ENCODE measurements around the gene PPM1J. TPM values are rescaled to one million over a fixed set of nuclear protein-coding genes. Genes with fewer than 3 reads are reported as not detected.

Gene PPM1J
- total and polyA plus RNA-seq, 9 of the 15 experiments (the other 6 are each of a cell fraction or from before 2014, with no cell fraction given) = 0.25 to 10.5 (median 4.2) TPM

- Histone ChIP-seq H3K9ac (ENCODE audit: insufficient read depth in 1 of 2, low read depth in 2 of 2, low read length in 2 of 2) (peak overlapping the region in 1 of 2 experiments; percentile 73; a peak in 2 of 4 replicates), H3K79me2 (ENCODE audit: control insufficient read depth, insufficient read depth, low read length) (peaks cover 5% of the 10 kb centered on the region; the same call in 1 of the 3 replicates), H3K4me2 (ENCODE audit: insufficient read depth, low read length) (no peak overlapping the region), H3K9me3 (replicated peaks; ENCODE audit: control insufficient read depth, insufficient read depth, low read depth, low read length) (no peaks in the 10 kb centered on the region), H3K4me1 (replicated peaks in 1 of 2; ENCODE audit: control insufficient read depth in 2 of 2, insufficient read depth in 2 of 2, low read length in 2 of 2) (peaks cover 18% of the 10 kb centered on the region in 2 experiments; a peak in 4 of 5 replicates), H3K27ac (ENCODE audit: extremely low read depth, low read depth, low read length) (no peak overlapping the region), H3K36me3 (ENCODE audit: control insufficient read depth, insufficient read depth, low read length) (peaks cover 53% of the 10 kb centered on the region), H2AFZ (ENCODE audit: low read depth, low read length) (no peak overlapping the region), H3K9me1 (ENCODE audit: control insufficient read depth, insufficient read depth, low read length) (peaks cover 9% of the 10 kb centered on the region), H4K20me1 (replicated peaks; ENCODE audit: control insufficient read depth, insufficient read depth, low read length) (peaks cover 6% of the 10 kb centered on the region), H3K4me3 (no peak overlapping the region), H3K27me3 (ENCODE audit: control insufficient read depth in 2 of 2, insufficient read depth in 2 of 2, low read length in 2 of 2) (no peaks in the 10 kb centered on the region)
- ATAC-seq (peak; percentile 14; the same call in 1 of the 3 replicates), DNase-seq (ENCODE audit: extremely low read depth in 1 of 4, low spot score in 3 of 4) (no peak), FAIRE-seq (no peak)
- BruUV-seq (replicated peaks) = no TSS peak
- WGBS (ENCODE audit: insufficient coverage, low coverage, missing lambda C conversion rate) = 80% methylated on average over 13 of the region's 13 CpGs
- ChIA-PET POLR2A (interaction anchor here (2.0 to 3.2 kb wide), 3 partner anchors 10 to 13 kb away, joined by 9 to 30 read pairs (median 18); partner anchors contain the start of gene MOV10), CTCF (ENCODE audit: low intra/inter-chr PET ratio) (no interaction called here)
- intact Hi-C loops (cut with micrococcal nuclease) = no loop called here
- in situ Hi-C loops (cut with MboI) = no loop called here
- TF ChIP-seq NONO (IDR thresholded peaks at IDR 0.05; ENCODE audit: low read depth in 2 of 2, low read length in 1 of 2) (no peak), POLR2AphosphoS5 (IDR thresholded peaks at IDR 0.05; ENCODE audit: control insufficient read depth, insufficient read depth, low read depth, low read length) (no peak), ZNF140 (CRISPR knock-in tag; IDR thresholded peaks at IDR 0.05) (no peak), SREBF1 (IDR thresholded peaks at IDR 0.05; ENCODE audit: borderline replicate concordance, low read depth, low read length) (no peak), ZNF518B (CRISPR knock-in tag; IDR thresholded peaks at IDR 0.05) (no peak), PBX2 (CRISPR knock-in tag; IDR thresholded peaks at IDR 0.05; ENCODE audit: low read depth) (no peak), PBX2 (tag; conservative IDR thresholded peaks at IDR 0.05; ENCODE audit: low read depth) (no peak), MEIS2 (IDR thresholded peaks at IDR 0.05; ENCODE audit: partially characterized antibody) (no peak), IRF1 (CRISPR knock-in tag; IDR thresholded peaks at IDR 0.05; ENCODE audit: borderline replicate concordance) (no peak), TFAM (CRISPR knock-in tag; conservative IDR thresholded peaks at IDR 0.05) (no peak), ZNF431 (CRISPR knock-in tag; IDR thresholded peaks at IDR 0.05) (no peak), ZKSCAN1 (IDR thresholded peaks at IDR 0.05; ENCODE audit: low read depth, low read length) (no peak), ZNF707 (CRISPR knock-in tag; conservative IDR thresholded peaks at IDR 0.05) (no peak), JUNB (CRISPR knock-in tag; conservative IDR thresholded peaks at IDR 0.05) (no peak)
These were observed 27.2 kb downstream of the PPM1J start for GRCh38 chr1:112687785-112688496.
